ENCODE results near the gene OSMR. TPM values are rescaled to one million over a fixed set of nuclear protein-coding genes. Genes with fewer than 3 reads are reported as not detected.
"Not testable (repeated sequence)": the region's sequence is repeated elsewhere in the genome, so short reads cannot be mapped to it uniquely, and the experiment has no call there.

OSMR gene
- total RNA-seq, 4 donors from 2014 or later: 33.1 to 97.5 (median 42.8) TPM

GRCh38 chr5:38843665-38844064 lies 2.1 kb upstream of the OSMR start:
- peaks cover 0 to 6% (median 0%) of the 10 kb centered on the region in 3 donors for H3K36me3 ChIP-seq
- H3K27ac ChIP-seq: peak overlapping the region in 1 of 4 donors; percentile 91
- no peaks in the 10 kb centered on the region for H3K27me3 ChIP-seq
- peaks cover 0 to 34% (median 5%) of the 10 kb centered on the region in 4 donors for H3K4me1 ChIP-seq
- 81 to 100% methylated on average over 1 of the region's 1 CpG for WGBS, 2 donors
- TF ChIP-seq POLR2A (IDR thresholded peaks at IDR 0.05): no peak
- no peak for TF ChIP-seq EP300 (IDR thresholded peaks at IDR 0.05)
- TF ChIP-seq, protein P1, sequence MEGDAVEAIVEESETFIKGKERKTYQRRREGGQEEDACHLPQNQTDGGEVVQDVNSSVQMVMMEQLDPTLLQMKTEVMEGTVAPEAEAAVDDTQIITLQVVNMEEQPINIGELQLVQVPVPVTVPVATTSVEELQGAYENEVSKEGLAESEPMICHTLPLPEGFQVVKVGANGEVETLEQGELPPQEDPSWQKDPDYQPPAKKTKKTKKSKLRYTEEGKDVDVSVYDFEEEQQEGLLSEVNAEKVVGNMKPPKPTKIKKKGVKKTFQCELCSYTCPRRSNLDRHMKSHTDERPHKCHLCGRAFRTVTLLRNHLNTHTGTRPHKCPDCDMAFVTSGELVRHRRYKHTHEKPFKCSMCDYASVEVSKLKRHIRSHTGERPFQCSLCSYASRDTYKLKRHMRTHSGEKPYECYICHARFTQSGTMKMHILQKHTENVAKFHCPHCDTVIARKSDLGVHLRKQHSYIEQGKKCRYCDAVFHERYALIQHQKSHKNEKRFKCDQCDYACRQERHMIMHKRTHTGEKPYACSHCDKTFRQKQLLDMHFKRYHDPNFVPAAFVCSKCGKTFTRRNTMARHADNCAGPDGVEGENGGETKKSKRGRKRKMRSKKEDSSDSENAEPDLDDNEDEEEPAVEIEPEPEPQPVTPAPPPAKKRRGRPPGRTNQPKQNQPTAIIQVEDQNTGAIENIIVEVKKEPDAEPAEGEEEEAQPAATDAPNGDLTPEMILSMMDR (IDR thresholded peaks at IDR 0.05): no peak
- DNase-seq (ENCODE audit: low spot score in 2 of 2): no peak
- no peak overlapping the region for H3K4me3 ChIP-seq
- H3K9me3 ChIP-seq: no peaks in the 10 kb centered on the region

GRCh38 chr5:38846379-38847011 lies 683 bp downstream of the OSMR start:
- Histone ChIP-seq H3K36me3 (peaks cover 0 to 19% (median 0%) of the 10 kb centered on the region in 3 donors), H3K9me3 (peaks cover 0 to 6% (median 0%) of the 10 kb centered on the region in 4 donors), H3K27ac (peak overlapping the region; percentile 67 to 97 (median 90)), H3K4me1 (peaks cover 0 to 39% (median 5%) of the 10 kb centered on the region in 4 donors), H3K4me3 (peak overlapping the region; percentile 41 to 93 (median 72)), H3K27me3 (no peaks in the 10 kb centered on the region)
- no peak for DNase-seq (ENCODE audit: low spot score in 2 of 2)
- 35 to 44% methylated on average over 24 of the region's 24 CpGs for WGBS, 2 donors
- TF ChIP-seq POLR2A (IDR thresholded peaks at IDR 0.05): no peak
- TF ChIP-seq, protein P1 (IDR thresholded peaks at IDR 0.05): no peak
- TF ChIP-seq EP300 (IDR thresholded peaks at IDR 0.05): no peak

DNA sequence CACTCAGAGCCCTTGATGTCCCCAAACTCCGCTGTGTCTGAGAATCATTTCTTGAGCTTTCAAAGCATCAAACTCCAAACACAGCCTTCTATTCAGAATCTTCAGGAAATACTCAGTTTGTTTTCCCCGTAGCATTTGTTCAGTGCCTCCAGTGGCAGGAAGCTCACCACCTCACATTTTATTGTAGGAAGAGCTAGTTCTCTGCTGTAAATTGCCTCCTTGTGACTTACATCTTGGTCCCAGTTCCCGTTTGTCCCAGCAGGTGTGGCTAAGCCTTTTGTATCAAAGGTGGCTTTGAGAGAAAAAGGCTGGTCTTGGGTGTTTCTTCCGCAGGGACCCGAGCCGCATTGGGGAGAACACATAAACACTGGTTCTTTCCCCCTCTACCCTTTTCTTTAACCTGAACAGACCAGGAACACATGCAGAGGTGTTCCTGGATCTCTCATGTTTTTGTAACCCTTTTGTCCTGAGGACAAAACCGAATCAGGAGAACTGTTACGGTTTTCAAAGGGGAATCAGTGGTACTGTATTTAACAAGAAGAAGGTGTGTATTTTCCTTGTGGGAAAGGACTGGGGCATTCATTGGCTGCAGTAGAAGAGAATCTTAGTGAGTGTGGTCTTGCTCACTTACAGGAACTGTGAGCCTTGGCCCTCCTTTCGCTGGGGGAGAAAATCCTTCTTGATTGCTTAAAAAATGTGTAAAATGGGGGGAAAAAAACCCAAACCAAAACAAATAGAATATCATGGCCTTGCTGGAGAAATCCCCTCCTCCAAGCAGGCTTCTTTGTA lies 1.9 kb downstream of the OSMR start:
- 67% methylated on average over 9 of the region's 9 CpGs for WGBS, 2 donors
- peak overlapping the region in 2 of 4 donors; percentile 41 to 90 for H3K4me3 ChIP-seq
- TF ChIP-seq POLR2A (IDR thresholded peaks at IDR 0.05) (no peak), EP300 (IDR thresholded peaks at IDR 0.05) (no peak)
- TF ChIP-seq, protein P1 (IDR thresholded peaks at IDR 0.05): no peak
- peaks cover 0 to 15% (median 0%) of the 10 kb centered on the region in 3 donors for H3K36me3 ChIP-seq
- DNase-seq (ENCODE audit: low spot score in 2 of 2): no peak
- peaks cover 0 to 6% (median 0%) of the 10 kb centered on the region in 4 donors for H3K9me3 ChIP-seq
- H3K27ac ChIP-seq: peak overlapping the region in 3 of 4 donors; percentile 19 to 97 (median 91)
- peaks cover 0 to 39% (median 5%) of the 10 kb centered on the region in 4 donors for H3K4me1 ChIP-seq
- no peaks in the 10 kb centered on the region for H3K27me3 ChIP-seq

- Histone ChIP-seq H3K9me3 (peaks cover 0 to 6% (median 0%) of the 10 kb centered on the region in 4 donors), H3K27ac (peak overlapping the region in 1 of 4 donors; percentile 91), H3K27me3 (no peaks in the 10 kb centered on the region), H3K4me1 (peaks cover 0 to 37% (median 3%) of the 10 kb centered on the region in 4 donors), H3K36me3 (peaks cover 0 to 15% (median 0%) of the 10 kb centered on the region in 3 donors), H3K4me3 (no peak overlapping the region)
- TF ChIP-seq EP300 (IDR thresholded peaks at IDR 0.05): no peak
- no peak for TF ChIP-seq POLR2A (IDR thresholded peaks at IDR 0.05)
- TF ChIP-seq, protein P1 (IDR thresholded peaks at IDR 0.05): no peak
- WGBS, 2 donors: 75 to 85% methylated on average over 2 of the region's 2 CpGs
- DNase-seq (ENCODE audit: low spot score in 2 of 2): no peak
These were observed 2.8 kb downstream of the OSMR start for GRCh38 chr5:38848637-38849036.

- H3K9me3 ChIP-seq; DNase-seq (ENCODE audit: low spot score in 2 of 2); H3K27me3 ChIP-seq; H3K4me3 ChIP-seq; H3K27ac ChIP-seq: not testable (repeated sequence)
- Histone ChIP-seq H3K4me1 (peaks cover 0 to 34% (median 0%) of the 10 kb centered on the region in 4 donors), H3K36me3 (peaks cover 0 to 15% (median 0%) of the 10 kb centered on the region in 3 donors)
- WGBS, 2 donors: 86 to 91% methylated on average over 5 of the region's 5 CpGs
These were observed 5.8 kb downstream of the OSMR start for GRCh38 chr5:38851640-38852039.

Measured in tibial nerve (tissue), 4 donors.